Uterus (tissue), 4 donors: ENCODE data around the gene NSMF. TPM values are rescaled to one million over a fixed set of nuclear protein-coding genes. Genes with fewer than 3 reads are reported as not detected.

Source experiments
- DNase-seq, 2 donors: peaks; one replicate each; pipeline ENCODE4 v3.0.0-alpha.2; 2019 to 2020
- H3K27ac ChIP-seq, 2 donors: fragments of 200-600 bp; sonication (generic); 1 replicate in 1 of 2; 2 replicates in 1 of 2; pipeline ENCODE4 v1.5.1; 2016 to 2018
- H3K27me3 ChIP-seq, 2 donors: fragments of 200-600 bp; sonication (generic); one replicate each; pipeline ENCODE4 v1.5.1; 2018 to 2019; ENCODE audit warnings: control low read depth in 1 of 2
- H3K36me3 ChIP-seq, 2 donors: fragments of 200-600 bp; sonication (generic); one replicate each; pipeline ENCODE4 v1.5.1; 2019; ENCODE audit warnings: control low read depth in 1 of 2
- H3K4me1 ChIP-seq, 2 donors: fragments of 200-600 bp; sonication (generic); one replicate each; pipeline ENCODE4 v1.5.1; 2018 to 2019; ENCODE audit warnings: control low read depth in 1 of 2
- H3K4me3 ChIP-seq, 2 donors: fragments of 200-600 bp; sonication (generic); 1 replicate in 1 of 2; 2 replicates in 1 of 2; pipeline ENCODE4 v1.5.1; 2018 to 2019; ENCODE audit warnings: mild to moderate bottlenecking in 1 of 2
- H3K9me3 ChIP-seq, 2 donors: fragments of 200-600 bp; sonication (generic); one replicate each; pipeline ENCODE4 v1.5.1; 2019; ENCODE audit warnings: control low read depth in 1 of 2
- POLR2A ChIP-seq, 2 donors: fragments of 450-650 bp; IDR thresholded peaks; one replicate each; pipeline ENCODE4 v1.6.1; 2016; ENCODE audit warnings: antibody characterized with exemption in 2 of 2, mild to moderate bottlenecking in 1 of 2, moderate library complexity in 1 of 2
- intact Hi-C: fragments of 100-400 bp; cut with DNase I; formaldehyde crosslinking; loops from one replicate; pipeline ENCODE4 v1.15.1; 2023; ENCODE audit warnings: low total_unique reads
- total RNA-seq, 4 donors: library from RNA; depleted of rRNA in 3 of 4; stranded (reverse); fragments of >200 nt in 3 of 4; gene quantifications; one replicate each; pipeline versions ENCODE4 v1.1.0 to v1.2.4, GENCODE V29; 2014 to 2023
- TF ChIP-seq, protein P1 (sequence below), 4 experiments: fragments of 200-600 bp in 2 of 4; fragments of 450-650 bp in 2 of 4; sonication (generic) in 2 of 4; IDR thresholded peaks; one replicate each; pipeline ENCODE4 v1.5.1; 2016 to 2019; ENCODE audit warnings: antibody characterized with exemption in 4 of 4, mild to moderate bottlenecking in 2 of 4, moderate library complexity in 1 of 4
- donor health status: DM: yes; HTN: yes; CAD: no.

The NSMF gene, protein sequence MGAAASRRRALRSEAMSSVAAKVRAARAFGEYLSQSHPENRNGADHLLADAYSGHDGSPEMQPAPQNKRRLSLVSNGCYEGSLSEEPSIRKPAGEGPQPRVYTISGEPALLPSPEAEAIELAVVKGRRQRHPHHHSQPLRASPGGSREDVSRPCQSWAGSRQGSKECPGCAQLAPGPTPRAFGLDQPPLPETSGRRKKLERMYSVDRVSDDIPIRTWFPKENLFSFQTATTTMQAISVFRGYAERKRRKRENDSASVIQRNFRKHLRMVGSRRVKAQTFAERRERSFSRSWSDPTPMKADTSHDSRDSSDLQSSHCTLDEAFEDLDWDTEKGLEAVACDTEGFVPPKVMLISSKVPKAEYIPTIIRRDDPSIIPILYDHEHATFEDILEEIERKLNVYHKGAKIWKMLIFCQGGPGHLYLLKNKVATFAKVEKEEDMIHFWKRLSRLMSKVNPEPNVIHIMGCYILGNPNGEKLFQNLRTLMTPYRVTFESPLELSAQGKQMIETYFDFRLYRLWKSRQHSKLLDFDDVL
- 10 to 100 TPM; 17.4 to 40.7 (median 32.1) TPM for total RNA-seq

DNA sequence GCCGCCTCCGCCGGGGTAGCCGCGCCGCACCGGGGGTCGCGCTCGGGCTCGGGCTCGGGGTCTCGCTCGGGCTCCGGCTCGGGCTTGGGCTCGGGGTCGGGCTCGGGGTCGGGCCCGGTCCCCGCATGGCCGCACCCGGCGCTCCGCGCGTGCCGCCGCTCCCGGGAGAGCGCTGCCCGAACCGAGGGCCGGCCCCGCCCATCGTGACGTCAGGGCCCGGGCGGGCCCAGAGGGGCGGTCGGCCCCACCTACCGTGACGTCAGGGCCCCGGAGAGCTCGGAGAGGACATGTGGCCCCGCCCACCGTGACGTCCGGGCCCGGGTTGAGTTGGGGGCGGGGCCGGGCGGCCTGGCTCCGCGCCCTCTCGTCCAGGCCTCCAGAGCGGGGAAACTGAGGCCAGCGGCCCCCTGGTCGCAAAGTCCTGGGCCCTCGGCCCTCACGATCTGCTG is at the start of gene NSMF:
Gene NSMF, minus strand, starts transcription at position 183 of the 449 bp plus-strand sequence. CDS start 232 bp downstream, outside the sequence.
- intact Hi-C loops, result no loop called here
- H3K27ac ChIP-seq, result peak within 1 kb of the TSS; percentile 67 to 68
- no peaks in the 10 kb centered on the region for H3K9me3 ChIP-seq
- H3K4me1 ChIP-seq, result peaks cover 0 to 26% of the 10 kb centered on the region in 2 donors
- no peaks in the 10 kb centered on the region for H3K36me3 ChIP-seq
- peak; percentile 94 to 95 for TF ChIP-seq POLR2A (IDR thresholded peaks at IDR 0.05)
- TF ChIP-seq, protein P1, sequence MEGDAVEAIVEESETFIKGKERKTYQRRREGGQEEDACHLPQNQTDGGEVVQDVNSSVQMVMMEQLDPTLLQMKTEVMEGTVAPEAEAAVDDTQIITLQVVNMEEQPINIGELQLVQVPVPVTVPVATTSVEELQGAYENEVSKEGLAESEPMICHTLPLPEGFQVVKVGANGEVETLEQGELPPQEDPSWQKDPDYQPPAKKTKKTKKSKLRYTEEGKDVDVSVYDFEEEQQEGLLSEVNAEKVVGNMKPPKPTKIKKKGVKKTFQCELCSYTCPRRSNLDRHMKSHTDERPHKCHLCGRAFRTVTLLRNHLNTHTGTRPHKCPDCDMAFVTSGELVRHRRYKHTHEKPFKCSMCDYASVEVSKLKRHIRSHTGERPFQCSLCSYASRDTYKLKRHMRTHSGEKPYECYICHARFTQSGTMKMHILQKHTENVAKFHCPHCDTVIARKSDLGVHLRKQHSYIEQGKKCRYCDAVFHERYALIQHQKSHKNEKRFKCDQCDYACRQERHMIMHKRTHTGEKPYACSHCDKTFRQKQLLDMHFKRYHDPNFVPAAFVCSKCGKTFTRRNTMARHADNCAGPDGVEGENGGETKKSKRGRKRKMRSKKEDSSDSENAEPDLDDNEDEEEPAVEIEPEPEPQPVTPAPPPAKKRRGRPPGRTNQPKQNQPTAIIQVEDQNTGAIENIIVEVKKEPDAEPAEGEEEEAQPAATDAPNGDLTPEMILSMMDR (IDR thresholded peaks at IDR 0.05), result no peak
- H3K27me3 ChIP-seq, result no peaks in the 10 kb centered on the region
- peak; percentile 93 to 95 for DNase-seq
- peak within 1 kb of the TSS; percentile 50 to 54 for H3K4me3 ChIP-seq

DNA sequence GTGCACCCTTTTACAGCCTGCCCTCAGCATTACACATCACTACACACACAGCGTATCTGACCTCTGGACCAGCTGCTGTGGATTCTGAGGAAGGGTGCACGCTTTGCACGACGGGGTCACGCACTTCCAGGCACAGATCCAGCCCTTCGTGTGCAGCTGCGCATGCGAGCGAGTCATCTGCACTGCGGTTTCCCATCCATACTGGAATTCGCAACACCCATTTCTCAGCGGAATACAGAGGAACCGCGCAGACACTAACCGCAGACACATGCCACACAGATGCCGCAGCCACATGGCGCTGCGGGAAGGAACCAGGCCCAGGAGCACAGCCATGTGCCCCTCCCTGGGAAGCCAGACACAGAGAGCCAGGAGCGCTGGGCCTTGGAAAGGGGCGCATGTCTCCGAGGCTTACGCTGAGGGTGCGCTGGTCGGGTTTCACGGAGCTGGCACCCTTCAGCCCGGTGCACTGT is 47.6 kb upstream of the NSMF start:
- H3K4me3 ChIP-seq, result no peak overlapping the region
- no peaks in the 10 kb centered on the region for H3K27me3 ChIP-seq
- intact Hi-C loops, result no loop called here
- no peak overlapping the region for H3K27ac ChIP-seq
- no peaks in the 10 kb centered on the region for H3K4me1 ChIP-seq
- DNase-seq, result no peak
- H3K36me3 ChIP-seq, result no peaks in the 10 kb centered on the region
- H3K9me3 ChIP-seq, result no peaks in the 10 kb centered on the region
- TF ChIP-seq, protein P1 (IDR thresholded peaks at IDR 0.05), result no peak
- TF ChIP-seq POLR2A (IDR thresholded peaks at IDR 0.05), result no peak

DNA sequence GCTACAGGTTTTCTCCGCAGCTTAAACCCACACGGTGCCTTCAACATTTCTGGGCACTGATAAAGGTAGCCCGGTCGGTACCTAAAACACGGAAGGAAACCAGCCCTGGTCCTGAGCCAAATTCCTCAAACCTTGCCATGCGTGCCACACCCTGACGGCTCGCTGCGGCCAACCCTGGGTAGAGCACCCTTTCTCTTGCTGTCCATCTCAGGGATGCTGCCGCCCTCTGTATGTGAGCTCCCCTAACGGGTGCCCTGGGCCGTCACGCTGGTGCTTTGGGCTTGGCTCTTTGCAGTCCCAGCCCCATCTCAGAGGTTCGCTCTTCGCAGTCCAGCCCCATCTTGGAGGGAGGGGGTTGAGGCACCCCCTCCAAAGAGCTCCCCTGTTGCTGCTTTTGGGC is 47.1 kb upstream of the NSMF start:
- no peak for DNase-seq
- H3K27me3 ChIP-seq, result no peaks in the 10 kb centered on the region
- no peak overlapping the region for H3K4me3 ChIP-seq

DNA sequence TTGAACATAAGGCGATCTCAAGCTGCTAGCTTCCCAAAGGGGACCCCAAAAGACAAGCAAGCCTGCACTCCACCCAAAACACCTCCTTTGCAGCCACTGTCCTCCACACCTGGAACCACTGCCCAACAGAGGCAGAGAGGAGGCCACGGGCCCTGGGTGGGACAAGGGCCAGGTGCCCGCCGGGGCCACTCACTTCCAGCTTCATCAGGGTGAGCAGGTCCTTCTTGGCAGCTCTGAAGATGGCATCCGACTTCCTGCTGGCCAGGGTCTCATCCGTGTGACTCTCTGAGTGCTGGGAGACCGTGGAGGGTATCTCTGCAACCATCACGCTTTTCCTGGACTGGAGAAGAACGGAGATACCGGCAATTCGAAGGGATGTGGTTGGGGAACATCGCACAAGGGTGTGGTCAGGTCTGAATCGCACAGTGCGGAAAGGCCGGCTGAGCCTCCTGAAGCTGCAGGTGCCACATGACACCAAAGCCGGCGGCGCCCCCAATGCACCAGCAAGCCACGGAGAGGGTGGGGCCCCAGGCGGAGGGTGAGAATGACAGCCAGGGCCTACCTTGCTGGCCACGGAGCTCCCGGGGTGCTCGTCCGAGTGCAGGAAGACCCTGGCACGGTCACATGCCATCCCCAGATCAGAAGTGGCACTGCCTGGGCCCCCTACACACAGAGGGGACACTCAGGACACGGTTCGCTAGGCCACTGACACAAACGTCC is 46.4 kb upstream of the NSMF start:
- TF ChIP-seq, protein P1 (IDR thresholded peaks at IDR 0.05), result no peak
- no peaks in the 10 kb centered on the region for H3K9me3 ChIP-seq
- intact Hi-C loops, result no loop called here
- DNase-seq, result no peak
- H3K27ac ChIP-seq, result no peak overlapping the region
- H3K27me3 ChIP-seq, result no peaks in the 10 kb centered on the region
- H3K4me3 ChIP-seq, result no peak overlapping the region
- no peaks in the 10 kb centered on the region for H3K4me1 ChIP-seq
- no peaks in the 10 kb centered on the region for H3K36me3 ChIP-seq

More for the DNA sequence above, 47.1 kb upstream of the NSMF start:
- Histone ChIP-seq H3K36me3 (no peaks in the 10 kb centered on the region), H3K27ac (no peak overlapping the region), H3K9me3 (no peaks in the 10 kb centered on the region), H3K4me1 (no peaks in the 10 kb centered on the region)
- no peak for TF ChIP-seq POLR2A (IDR thresholded peaks at IDR 0.05)
- TF ChIP-seq, protein P1 (IDR thresholded peaks at IDR 0.05), result no peak
- intact Hi-C loops, result no loop called here

DNA sequence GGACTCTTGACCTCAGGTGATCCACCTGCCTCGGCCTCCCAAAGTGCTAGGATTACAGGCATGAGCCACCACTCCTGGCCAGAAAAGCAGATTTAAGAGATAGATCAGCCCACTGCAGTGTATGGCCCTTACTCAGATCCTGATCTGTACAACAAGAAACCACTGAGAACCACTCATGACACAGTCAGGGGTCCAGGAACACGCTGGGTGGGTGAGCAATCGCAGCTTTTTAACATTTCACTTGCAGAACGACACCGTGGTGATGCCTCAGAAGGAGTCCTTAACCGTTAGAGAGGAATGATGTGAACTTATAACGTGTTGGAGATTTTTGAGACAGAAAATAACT is 45.3 kb upstream of the NSMF start:
- H3K27ac ChIP-seq, result no peak overlapping the region
- H3K4me3 ChIP-seq, result no peak overlapping the region
- no peaks in the 10 kb centered on the region for H3K9me3 ChIP-seq
- no peaks in the 10 kb centered on the region for H3K27me3 ChIP-seq
- DNase-seq, result no peak
- no peaks in the 10 kb centered on the region for H3K36me3 ChIP-seq
- TF ChIP-seq, protein P1 (IDR thresholded peaks at IDR 0.05), result no peak
- no peak for TF ChIP-seq POLR2A (IDR thresholded peaks at IDR 0.05)
- intact Hi-C loops, result no loop called here
- no peaks in the 10 kb centered on the region for H3K4me1 ChIP-seq
